Stomach (tissue), 4 donors: ENCODE data around the gene SYT2.
"Not testable (repeated sequence)": the region's sequence is repeated elsewhere in the genome, so short reads cannot be mapped to it uniquely, and the experiment has no call there.

ENCODE experiments used
- POLR2AphosphoS5 ChIP-seq, 3 donors: sonication (generic); formaldehyde crosslinking; IDR thresholded peaks; one replicate each; pipeline ENCODE4 v1.6.1; 2016; ENCODE audit warnings: antibody characterized with exemption in 3 of 3
- TF ChIP-seq, protein P1 (sequence below), 7 experiments: fragments of 450-650 bp in 4 of 7; fragments of 200-600 bp in 3 of 7; sonication (generic) in 3 of 7; IDR thresholded peaks; one replicate each; pipeline ENCODE4 v1.5.1; 2016 to 2019; ENCODE audit warnings: antibody characterized with exemption in 7 of 7, control low read depth in 2 of 7, mild to moderate bottlenecking in 1 of 7

DNA sequence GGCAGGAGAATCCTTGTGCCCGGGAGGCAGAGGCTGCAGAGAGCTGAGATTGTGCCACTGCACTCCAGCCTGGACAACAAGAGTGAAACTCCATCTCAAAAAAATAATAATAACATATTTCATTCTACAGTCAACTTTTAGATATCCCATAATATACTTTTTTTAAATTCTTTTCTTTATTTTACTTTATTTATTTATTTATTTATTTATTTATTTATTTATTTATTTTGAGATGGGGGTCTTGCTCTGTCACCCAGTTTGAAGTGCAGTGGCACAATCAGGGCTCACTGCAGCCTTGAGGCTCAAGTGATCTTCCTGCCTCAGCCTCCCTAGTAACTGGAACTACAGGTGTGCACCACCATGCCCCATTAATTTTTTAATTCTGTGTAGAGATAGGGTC is 3.9 kb upstream of the SYT2 start:
- not testable (repeated sequence) for TF ChIP-seq POLR2AphosphoS5 (IDR thresholded peaks at IDR 0.05)
- TF ChIP-seq, protein P1, sequence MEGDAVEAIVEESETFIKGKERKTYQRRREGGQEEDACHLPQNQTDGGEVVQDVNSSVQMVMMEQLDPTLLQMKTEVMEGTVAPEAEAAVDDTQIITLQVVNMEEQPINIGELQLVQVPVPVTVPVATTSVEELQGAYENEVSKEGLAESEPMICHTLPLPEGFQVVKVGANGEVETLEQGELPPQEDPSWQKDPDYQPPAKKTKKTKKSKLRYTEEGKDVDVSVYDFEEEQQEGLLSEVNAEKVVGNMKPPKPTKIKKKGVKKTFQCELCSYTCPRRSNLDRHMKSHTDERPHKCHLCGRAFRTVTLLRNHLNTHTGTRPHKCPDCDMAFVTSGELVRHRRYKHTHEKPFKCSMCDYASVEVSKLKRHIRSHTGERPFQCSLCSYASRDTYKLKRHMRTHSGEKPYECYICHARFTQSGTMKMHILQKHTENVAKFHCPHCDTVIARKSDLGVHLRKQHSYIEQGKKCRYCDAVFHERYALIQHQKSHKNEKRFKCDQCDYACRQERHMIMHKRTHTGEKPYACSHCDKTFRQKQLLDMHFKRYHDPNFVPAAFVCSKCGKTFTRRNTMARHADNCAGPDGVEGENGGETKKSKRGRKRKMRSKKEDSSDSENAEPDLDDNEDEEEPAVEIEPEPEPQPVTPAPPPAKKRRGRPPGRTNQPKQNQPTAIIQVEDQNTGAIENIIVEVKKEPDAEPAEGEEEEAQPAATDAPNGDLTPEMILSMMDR (IDR thresholded peaks at IDR 0.05): not testable (repeated sequence)
